ENCODE results near the gene ECEL1.

DNA sequence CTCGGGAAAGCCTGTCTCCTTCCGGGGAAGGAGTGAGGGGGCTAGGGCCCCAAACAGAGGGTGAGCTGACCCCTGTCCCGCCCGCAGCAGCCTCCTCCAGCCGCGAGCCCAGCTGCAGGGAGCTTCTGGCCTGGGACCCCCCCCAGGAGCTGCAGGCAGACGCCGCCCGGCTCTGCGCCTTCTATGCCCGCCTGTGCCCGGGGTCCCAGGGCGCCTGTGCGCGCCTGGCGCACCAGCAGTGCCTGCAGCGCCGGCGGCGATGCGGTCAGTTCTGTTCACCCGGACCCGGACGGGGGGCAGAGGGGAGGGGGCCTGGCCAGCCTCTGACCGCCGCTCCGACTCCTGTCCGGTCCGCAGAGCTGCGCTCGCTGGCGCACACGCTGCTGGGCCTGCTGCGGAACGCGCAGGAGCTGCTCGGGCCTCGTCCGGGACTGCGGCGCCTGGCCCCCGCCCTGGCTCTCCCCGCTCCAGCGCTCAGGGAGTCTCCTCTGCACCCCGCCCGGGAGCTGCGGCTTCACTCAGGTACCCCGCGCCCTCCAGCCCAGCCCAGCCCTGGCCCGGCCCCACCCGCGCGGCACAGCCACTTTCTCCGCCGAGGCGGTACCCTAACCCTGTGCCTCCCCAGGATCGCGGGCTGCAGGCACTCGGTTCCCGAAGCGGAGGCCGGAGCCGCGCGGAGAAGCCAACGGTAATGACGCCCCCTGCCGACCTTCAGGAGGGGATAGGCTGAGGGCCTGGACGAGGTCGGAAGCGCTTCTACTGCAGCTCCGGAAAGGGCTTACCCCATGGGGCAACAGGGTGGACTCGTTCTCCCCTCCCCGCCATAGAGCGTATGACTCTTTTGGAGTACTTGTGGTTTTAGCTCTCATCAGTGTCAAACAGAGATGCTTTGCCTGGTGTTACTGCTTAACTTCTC lies 36.3 kb upstream of the ECEL1 start:
- TF ChIP-seq SALL2 (tag by site-specific recombination; IDR thresholded peaks at IDR 0.05; ENCODE audit: borderline replicate concordance) (no peak), ZNF394 (tag by site-specific recombination; IDR thresholded peaks at IDR 0.05; ENCODE audit: borderline replicate concordance) (peak; percentile 30; the same call in 1 of the 2 replicates), ZNF404 (tag by site-specific recombination; IDR thresholded peaks at IDR 0.05) (no peak), ZNF830 (tag by site-specific recombination; IDR thresholded peaks at IDR 0.05; ENCODE audit: low read depth) (no peak), ZNF211 (tag by site-specific recombination; IDR thresholded peaks at IDR 0.05; ENCODE audit: low read depth) (no peak), ZNF654 (tag by site-specific recombination; IDR thresholded peaks at IDR 0.05; ENCODE audit: low read depth) (peak; percentile 18; the same call in 1 of the 2 replicates), ZNF274 (IDR thresholded peaks at IDR 0.05; ENCODE audit: low read length) (no peak), ZNF274 (tag by site-specific recombination; IDR thresholded peaks at IDR 0.05; ENCODE audit: borderline replicate concordance) (no peak), ZNF169 (tag by site-specific recombination; IDR thresholded peaks at IDR 0.05) (no peak), ZNF324 (tag by site-specific recombination; IDR thresholded peaks at IDR 0.05) (no peak), ZNF133 (tag by site-specific recombination; IDR thresholded peaks at IDR 0.05) (no peak), ZNF776 (tag by site-specific recombination; IDR thresholded peaks at IDR 0.05; ENCODE audit: borderline replicate concordance) (no peak), ZNF24 (tag by site-specific recombination; IDR thresholded peaks at IDR 0.05) (no peak)
- TF ChIP-seq, protein P1, sequence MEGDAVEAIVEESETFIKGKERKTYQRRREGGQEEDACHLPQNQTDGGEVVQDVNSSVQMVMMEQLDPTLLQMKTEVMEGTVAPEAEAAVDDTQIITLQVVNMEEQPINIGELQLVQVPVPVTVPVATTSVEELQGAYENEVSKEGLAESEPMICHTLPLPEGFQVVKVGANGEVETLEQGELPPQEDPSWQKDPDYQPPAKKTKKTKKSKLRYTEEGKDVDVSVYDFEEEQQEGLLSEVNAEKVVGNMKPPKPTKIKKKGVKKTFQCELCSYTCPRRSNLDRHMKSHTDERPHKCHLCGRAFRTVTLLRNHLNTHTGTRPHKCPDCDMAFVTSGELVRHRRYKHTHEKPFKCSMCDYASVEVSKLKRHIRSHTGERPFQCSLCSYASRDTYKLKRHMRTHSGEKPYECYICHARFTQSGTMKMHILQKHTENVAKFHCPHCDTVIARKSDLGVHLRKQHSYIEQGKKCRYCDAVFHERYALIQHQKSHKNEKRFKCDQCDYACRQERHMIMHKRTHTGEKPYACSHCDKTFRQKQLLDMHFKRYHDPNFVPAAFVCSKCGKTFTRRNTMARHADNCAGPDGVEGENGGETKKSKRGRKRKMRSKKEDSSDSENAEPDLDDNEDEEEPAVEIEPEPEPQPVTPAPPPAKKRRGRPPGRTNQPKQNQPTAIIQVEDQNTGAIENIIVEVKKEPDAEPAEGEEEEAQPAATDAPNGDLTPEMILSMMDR (tag by site-specific recombination; IDR thresholded peaks at IDR 0.05) = peak; percentile 95
- TF ChIP-seq, protein P2, sequence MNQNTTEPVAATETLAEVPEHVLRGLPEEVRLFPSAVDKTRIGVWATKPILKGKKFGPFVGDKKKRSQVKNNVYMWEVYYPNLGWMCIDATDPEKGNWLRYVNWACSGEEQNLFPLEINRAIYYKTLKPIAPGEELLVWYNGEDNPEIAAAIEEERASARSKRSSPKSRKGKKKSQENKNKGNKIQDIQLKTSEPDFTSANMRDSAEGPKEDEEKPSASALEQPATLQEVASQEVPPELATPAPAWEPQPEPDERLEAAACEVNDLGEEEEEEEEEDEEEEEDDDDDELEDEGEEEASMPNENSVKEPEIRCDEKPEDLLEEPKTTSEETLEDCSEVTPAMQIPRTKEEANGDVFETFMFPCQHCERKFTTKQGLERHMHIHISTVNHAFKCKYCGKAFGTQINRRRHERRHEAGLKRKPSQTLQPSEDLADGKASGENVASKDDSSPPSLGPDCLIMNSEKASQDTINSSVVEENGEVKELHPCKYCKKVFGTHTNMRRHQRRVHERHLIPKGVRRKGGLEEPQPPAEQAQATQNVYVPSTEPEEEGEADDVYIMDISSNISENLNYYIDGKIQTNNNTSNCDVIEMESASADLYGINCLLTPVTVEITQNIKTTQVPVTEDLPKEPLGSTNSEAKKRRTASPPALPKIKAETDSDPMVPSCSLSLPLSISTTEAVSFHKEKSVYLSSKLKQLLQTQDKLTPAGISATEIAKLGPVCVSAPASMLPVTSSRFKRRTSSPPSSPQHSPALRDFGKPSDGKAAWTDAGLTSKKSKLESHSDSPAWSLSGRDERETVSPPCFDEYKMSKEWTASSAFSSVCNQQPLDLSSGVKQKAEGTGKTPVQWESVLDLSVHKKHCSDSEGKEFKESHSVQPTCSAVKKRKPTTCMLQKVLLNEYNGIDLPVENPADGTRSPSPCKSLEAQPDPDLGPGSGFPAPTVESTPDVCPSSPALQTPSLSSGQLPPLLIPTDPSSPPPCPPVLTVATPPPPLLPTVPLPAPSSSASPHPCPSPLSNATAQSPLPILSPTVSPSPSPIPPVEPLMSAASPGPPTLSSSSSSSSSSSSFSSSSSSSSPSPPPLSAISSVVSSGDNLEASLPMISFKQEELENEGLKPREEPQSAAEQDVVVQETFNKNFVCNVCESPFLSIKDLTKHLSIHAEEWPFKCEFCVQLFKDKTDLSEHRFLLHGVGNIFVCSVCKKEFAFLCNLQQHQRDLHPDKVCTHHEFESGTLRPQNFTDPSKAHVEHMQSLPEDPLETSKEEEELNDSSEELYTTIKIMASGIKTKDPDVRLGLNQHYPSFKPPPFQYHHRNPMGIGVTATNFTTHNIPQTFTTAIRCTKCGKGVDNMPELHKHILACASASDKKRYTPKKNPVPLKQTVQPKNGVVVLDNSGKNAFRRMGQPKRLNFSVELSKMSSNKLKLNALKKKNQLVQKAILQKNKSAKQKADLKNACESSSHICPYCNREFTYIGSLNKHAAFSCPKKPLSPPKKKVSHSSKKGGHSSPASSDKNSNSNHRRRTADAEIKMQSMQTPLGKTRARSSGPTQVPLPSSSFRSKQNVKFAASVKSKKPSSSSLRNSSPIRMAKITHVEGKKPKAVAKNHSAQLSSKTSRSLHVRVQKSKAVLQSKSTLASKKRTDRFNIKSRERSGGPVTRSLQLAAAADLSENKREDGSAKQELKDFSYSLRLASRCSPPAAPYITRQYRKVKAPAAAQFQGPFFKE (tag by site-specific recombination; IDR thresholded peaks at IDR 0.05; ENCODE audit: borderline replicate concordance) = no peak

All from HEK293 (cell line).